ENCODE measurements around the gene GRIN3B.

The GRIN3B gene

DNA sequence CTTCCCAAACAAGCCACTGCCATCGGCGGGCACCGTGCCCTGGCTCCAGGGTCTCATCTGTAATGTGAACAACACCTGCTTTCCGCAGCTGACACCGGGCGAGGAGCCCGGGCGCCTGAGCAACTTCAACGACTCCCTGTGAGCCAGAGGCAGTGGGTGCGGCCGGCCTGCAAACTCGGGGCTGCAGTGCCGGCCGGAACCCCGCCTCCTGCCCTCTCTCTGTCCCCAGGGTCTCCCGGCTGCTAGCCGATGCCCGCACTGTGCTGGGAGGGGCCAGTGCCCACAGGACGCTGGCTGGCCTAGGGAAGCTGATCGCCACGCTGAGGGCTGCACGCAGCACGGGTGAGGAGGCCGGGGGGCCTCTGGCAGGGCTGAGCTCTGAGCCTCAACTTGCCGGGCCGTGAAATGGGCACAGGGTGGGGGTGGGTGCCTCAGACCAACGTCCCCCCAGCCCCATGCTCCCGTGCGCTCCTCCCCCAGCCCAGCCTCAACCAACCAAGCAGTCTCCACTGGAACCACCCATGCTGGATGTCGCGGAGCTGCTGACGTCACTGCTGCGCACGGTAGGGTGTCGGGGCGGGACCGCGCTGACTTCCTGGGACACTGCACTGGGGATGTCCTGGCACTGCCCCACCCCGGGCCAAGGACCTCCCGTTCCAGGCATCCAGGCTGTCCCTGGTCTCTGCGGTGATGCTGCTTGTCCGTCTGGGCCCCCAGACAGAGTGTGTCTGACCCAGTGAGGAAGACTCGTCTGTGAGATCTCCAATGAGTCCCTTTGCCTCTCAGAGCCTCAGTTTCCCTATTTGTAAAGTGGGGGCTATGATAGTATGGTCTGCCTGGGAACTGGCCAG is 41.8 kb downstream of the GRIN3B start:
- DNase-seq (ENCODE audit: low read depth) = no peak

DNA sequence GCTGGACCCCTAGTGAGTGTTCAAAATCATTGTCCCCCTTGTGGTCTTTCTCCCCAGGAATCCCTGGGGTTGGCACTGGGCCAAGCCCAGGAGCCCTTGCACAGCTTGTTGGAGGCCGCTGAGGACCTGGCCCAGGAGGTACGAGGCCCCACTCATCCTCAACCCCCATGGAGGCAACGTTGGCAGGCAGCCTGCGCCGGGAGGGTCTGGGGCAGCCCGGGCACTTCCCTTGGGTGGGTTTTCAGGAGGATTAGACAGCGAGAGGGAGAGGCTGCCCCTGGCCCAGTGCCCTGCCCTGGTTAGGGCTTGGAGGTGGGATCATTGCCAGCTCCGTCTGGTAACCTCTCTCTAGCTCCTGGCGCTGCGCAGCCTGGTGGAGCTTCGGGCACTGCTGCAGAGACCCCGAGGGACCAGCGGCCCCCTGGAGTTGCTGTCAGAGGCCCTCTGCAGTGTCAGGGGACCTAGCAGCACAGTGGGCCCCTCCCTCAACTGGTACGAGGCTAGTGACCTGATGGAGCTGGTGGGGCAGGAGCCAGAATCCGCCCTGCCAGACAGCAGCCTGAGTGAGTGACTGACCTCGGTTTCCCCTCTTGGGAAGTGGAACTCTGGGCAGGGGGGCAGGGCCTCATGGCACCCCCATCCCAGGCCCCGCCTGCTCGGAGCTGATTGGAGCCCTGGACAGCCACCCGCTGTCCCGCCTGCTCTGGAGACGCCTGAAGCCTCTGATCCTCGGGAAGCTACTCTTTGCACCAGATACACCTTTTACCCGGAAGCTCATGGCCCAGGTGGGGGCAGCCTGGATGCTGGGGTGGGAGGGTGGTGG is 42.7 kb downstream of the GRIN3B start:
- DNase-seq (ENCODE audit: low read depth) = no peak

DNA sequence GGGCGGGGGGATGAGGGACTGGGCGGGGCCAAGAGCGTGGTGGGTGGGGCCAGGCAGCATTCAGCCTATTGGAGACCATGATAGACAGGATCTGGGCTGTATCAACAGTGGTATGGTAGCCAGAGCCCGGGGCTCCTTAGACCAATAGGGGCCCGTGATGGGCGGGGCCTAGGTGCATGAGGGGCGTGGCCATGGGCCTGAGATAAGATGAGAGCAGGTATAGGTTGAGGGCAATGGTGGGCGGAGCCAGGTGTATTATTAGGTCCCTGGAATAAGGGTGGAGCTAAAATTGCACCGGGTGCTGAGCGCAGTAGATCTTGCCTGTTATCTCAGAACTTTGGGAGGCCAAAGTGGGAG is 45.0 kb downstream of the GRIN3B start:
- no peak for DNase-seq (ENCODE audit: low read depth)

DNA sequence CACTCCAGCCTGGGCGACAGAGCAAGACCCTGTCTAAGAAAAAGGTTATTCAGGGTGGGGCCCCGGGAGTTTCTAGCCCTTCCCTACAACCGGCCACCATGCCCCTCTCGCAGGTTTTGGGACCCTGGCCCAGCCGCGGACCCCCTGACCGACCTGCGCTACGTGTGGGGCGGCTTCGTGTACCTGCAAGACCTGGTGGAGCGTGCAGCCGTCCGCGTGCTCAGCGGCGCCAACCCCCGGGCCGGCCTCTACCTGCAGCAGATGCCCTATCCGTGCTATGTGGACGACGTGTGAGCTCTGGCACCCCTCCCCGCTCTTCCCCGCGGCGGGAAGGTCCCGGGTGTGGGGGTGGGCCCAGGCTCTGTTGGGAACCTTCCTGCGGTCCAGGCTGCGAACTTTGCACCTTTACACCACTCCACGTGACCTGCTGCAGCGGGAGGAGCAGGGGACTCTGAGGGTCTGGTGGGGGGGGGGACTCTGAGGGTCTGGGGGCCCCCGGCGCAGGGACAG is 46.0 kb downstream of the GRIN3B start:
- no peak for DNase-seq (ENCODE audit: low read depth)

DNA sequence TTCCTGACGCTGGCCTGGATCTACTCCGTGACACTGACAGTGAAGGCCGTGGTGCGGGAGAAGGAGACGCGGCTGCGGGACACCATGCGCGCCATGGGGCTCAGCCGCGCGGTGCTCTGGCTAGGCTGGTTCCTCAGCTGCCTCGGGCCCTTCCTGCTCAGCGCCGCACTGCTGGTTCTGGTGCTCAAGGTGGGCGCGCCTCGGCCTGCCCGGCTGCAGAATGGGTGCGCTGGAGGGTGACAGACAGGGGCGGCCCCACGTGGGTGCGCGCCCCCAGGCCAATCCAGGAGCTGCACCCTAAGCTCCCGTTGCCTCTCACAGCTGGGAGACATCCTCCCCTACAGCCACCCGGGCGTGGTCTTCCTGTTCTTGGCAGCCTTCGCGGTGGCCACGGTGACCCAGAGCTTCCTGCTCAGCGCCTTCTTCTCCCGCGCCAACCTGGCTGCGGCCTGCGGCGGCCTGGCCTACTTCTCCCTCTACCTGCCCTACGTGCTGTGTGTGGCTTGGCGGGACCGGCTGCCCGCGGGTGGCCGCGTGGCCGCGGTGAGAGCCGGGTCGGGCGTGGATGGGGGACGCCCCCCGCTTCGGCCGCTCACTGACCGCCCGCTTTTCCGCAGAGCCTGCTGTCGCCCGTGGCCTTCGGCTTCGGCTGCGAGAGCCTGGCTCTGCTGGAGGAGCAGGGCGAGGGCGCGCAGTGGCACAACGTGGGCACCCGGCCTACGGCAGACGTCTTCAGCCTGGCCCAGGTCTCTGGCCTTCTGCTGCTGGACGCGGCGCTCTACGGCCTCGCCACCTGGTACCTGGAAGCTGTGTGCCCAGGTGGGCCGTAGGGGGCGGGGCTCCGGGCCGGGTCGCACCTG is 46.8 kb downstream of the GRIN3B start:
- no peak for DNase-seq (ENCODE audit: low read depth)

DNA sequence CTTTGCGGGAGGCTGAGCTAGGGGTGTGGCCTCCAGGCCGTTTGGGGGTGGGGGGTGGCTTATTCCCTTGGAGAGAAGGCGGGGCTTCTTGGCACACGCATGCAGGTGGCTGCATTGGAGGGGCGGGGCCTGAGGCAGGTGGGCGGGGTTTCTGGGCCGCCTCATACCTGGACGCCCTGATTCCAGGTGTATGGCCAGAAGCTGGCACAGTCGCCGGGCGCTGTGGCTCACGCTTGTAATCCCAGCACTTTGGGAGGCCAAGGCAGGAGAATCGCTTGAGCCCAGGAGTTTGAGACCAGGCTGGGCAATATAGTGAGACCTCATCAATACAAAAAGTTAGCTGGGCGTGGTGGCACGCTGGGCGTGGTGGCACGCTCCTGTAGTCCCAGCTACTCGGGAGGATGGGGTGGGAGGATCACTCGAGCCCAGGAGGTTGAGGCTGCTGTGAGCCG is 47.5 kb downstream of the GRIN3B start:
- no peak for DNase-seq (ENCODE audit: low read depth)

DNA sequence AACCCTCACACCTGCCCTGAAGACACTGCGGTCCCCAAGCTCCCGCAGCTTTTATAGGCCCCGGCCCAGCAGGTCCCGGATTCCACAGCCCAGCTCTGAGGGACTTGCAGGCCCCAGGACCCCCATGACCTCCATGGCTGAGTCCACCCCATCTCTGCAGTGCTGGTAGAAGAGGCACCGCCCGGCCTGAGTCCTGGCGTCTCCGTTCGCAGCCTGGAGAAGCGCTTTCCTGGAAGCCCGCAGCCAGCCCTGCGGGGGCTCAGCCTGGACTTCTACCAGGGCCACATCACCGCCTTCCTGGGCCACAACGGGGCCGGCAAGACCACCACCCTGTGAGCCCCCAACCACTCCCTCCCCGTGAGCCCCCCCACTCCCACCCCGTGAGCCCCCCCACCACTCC is 48.9 kb downstream of the GRIN3B start:
- no peak for DNase-seq (ENCODE audit: low read depth)

DNA sequence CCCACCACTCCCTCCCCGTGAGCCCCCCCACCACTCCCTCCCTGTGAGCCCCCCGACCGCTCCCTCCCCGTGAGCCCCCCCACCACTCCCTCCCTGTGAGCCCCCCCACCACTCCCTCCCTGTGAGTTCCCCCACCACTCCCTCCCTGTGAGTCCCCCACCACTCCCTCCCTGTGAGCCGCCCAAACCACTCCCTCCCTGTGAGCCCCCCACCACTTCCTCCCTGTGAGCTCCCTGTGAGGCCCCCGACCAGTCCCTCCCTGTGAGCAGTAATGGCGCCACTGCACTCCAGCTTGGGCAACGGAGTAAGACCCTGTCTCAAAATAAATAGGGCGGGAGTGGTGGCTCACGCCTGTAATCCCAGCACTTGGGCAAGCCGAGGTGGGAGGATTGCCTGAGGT is 49.6 kb downstream of the GRIN3B start:
- DNase-seq (ENCODE audit: low read depth) = no peak

DNA sequence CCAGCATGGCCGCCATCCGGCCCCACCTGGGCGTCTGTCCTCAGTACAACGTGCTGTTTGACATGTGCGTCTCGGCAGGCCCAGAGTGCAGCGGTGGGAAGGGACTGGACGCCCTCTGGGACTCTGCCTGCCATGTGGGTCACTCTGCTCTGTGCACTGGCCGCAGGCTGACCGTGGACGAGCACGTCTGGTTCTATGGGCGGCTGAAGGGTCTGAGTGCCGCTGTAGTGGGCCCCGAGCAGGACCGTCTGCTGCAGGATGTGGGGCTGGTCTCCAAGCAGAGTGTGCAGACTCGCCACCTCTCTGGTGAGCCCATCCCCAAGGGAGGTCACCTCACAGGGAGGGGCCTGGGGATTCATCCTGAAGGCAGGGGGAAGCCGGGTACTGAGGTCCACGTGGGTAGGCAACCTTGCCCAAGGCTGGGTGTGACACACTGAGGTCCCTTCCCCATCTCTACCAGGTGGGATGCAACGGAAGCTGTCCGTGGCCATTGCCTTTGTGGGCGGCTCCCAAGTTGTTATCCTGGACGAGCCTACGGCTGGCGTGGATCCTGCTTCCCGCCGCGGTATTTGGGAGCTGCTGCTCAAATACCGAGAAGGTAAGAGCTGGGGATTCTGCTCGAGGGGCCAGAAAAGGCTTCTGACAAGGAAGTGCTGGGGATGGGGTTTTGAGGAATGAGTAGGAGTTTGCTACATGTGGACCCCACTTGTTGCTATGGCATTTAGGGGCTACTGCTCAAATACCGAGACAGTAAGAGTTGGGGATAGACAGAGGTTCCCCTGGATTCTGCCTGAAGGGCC is 51.0 kb downstream of the GRIN3B start:
- no peak for DNase-seq (ENCODE audit: low read depth)

DNA sequence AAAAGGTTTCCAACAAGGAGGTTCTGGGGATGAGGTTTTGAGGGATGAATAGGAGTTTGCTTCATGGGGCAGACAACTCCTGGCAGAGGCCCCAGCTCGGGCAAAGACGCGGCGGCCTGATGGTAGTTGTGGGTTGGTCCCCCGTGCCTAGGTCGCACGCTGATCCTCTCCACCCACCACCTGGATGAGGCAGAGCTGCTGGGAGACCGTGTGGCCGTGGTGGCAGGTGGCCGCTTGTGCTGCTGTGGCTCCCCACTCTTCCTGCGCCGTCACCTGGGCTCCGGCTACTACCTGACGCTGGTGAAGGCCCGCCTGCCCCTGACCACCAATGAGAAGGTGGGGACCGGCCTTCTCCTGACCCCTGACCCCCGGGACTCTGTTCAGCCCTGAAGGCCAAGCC is 51.6 kb downstream of the GRIN3B start:
- DNase-seq (ENCODE audit: low read depth) = no peak

DNA sequence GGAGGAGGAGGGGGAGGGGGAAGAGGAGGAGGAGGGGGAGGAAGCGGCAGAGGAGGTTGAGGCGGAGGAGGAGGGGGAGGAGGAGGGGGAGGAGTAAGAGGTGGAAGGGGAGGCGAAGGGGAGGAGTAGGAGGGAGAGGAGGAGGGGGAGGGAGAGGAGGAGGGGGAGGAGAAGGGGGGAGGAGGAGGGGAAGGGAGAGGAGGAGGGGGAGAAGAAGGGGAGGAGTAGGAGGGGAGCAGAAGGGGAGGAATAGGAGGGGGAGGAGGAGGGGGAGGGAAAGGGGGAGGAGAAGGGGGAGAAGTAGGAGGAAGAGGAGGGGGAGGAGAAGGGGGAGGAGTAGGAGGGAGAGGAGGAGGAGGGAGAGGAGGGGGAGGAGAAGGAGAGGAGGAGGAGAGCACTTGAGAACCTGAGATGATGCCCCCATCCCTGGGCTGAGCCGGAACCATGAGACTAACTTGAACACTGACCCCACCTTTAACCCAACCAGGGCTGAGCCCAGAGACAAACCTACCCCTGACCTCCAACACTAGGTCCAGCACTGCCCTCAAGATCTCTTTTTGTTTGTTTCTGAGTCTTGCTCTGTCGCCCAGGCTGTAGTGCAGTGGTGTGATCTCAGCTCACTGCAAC is 52.2 kb downstream of the GRIN3B start:
- DNase-seq (ENCODE audit: low read depth) = no peak

DNA sequence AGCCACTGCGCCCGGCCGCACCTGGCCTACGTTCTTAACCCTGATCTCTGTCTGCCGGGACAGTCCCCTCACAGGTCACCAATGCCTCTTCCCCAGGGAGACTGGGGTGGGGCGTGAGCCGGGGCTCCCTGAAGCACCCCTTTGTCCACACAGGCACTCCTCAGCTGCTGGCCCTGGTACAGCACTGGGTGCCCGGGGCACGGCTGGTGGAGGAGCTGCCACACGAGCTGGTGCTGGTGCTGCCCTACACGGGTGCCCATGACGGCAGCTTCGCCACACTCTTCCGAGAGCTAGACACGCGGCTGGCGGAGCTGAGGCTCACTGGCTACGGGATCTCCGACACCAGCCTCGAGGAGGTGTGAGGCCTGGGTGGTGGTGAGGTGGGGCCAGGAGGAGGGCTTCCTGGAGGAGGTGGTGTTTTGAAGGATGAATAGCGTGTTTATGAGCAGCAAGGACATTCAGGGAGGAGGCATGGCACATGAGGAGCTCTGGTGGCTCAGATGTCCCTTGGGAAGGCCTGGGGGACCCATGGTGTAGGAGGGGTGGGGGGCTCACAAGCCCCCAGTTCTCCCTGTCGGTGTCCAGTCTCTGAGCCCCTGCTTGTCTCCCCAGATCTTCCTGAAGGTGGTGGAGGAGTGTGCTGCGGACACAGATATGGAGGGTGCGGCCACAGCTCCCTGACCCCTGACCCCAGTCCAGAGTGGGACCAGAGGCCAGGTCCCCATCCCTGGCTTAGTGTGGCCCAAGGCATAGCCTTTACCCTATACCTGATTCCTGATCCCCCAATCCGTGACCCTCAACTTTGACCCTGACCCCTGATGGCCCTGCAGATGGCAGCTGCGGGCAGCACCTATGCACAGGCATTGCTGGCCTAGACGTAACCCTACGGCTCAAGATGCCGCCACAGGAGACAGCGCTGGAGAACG is 53.2 kb downstream of the GRIN3B start:
- DNase-seq (ENCODE audit: low read depth) = no peak

DNA sequence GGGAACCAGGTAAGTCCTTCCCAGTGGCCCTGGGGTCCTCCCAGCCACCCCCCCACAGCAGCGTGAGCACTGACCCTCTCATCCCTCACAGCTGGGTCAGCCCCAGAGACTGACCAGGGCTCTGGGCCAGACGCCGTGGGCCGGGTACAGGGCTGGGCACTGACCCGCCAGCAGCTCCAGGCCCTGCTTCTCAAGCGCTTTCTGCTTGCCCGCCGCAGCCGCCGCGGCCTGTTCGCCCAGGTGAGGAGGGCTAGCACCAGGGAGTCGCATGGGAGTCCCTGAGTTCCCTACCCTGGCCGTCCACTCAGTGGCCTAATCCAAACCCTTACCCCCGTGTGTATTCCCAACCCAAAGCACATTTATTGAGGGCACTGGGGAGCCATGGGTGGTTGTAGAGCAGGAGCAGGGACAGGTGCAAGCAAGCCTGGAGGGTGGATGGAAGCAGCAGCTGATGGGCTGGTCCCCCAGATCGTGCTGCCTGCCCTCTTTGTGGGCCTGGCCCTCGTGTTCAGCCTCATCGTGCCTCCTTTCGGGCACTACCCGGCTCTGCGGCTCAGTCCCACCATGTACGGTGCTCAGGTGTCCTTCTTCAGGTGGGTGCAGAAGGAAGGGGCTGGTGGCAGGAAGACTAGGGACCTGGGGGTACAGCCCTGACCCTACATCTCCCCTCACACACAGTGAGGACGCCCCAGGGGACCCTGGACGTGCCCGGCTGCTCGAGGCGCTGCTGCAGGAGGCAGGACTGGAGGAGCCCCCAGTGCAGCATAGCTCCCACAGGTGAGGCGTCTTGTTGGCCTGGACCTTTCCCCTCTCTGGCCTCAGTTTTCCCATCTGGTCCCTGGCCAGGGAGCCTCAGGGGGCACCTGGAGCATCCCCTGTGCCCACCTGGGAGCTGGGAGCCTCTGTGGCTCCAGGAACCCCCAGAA is 54.1 kb downstream of the GRIN3B start:
- DNase-seq (ENCODE audit: low read depth) = no peak

DNA sequence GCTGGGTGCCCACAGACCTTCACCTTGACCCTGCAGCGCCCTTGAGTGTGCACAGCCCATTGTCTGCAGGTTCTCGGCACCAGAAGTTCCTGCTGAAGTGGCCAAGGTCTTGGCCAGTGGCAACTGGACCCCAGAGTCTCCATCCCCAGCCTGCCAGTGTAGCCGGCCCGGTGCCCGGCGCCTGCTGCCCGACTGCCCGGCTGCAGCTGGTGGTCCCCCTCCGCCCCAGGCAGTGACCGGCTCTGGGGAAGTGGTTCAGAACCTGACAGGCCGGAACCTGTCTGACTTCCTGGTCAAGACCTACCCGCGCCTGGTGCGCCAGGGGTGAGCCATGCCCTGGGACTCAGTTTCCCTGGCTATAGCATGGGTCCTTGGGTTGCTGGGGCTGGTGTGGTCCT is 54.8 kb downstream of the GRIN3B start:
- DNase-seq (ENCODE audit: low read depth) = no peak

DNA sequence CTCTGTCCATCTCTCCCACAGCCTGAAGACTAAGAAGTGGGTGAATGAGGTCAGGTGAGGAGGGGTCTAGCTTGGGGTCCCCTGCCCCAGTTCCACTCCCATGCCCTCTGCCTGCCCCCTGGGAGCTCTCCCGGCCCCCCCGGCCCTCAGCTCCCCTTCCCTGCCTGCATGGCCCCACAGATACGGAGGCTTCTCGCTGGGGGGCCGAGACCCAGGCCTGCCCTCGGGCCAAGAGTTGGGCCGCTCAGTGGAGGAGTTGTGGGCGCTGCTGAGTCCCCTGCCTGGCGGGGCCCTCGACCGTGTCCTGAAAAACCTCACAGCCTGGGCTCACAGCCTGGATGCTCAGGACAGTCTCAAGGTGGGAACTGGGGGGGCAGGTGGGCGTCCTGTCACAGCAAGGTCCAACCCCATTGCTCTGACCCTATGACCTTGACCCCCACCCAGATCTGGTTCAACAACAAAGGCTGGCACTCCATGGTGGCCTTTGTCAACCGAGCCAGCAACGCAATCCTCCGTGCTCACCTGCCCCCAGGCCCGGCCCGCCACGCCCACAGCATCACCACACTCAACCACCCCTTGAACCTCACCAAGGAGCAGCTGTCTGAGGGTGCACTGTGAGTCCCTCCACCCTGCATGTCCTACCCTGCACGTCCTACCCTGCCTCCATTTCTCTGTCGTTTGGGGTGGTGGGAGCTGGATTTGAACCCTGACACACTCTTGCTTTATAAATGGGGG is 55.8 kb downstream of the GRIN3B start:
- DNase-seq (ENCODE audit: low read depth) = no peak

DNA sequence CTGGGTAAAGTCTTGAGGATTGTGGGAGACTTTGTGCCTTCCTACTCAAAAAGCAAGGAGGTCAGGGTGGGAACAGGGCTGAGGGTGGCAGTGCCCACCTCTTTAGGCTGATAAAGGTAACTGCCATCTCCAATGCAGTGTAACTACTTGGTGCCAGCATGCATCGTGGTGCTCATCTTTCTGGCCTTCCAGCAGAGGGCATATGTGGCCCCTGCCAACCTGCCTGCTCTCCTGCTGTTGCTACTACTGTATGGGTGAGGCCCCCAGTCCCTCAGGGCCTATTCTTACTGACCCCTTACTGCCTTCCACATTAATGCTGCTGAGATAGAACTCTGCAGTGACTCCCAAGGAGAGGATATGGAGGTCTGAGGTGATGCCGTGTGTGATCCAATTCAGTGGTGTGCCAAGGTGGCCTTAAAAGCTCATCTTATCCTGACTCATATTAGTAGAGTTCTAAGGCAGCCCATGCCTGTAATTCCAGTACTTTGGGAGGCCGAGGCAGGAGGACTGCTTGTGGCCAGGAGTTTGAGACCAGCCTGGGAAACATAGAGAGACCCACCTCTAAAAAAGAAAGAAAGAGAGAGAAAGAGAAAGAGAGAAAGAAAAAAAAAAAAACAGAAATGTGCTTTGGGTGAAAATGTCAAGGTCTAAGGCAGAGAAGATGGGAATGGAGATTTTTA is 57.1 kb downstream of the GRIN3B start:
- DNase-seq (ENCODE audit: low read depth) = no peak

DNA sequence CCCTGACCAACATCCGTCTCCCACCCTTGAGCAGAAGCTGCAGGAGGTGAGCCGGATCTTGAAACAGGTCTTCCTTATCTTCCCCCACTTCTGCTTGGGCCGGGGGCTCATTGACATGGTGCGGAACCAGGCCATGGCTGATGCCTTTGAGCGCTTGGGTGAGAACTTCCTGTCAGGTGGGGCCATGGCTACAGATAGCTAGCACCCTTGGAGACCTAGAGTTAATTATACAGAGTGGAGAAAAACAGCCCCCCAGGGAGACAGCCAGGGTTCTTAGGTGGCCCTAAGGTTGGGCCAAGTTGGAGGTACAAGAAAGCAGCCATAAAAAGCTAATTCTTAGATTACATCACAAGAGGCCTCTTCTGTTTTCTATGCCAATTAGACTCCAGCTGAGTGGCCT is 57.9 kb downstream of the GRIN3B start:
- no peak for DNase-seq (ENCODE audit: low read depth)
